ENCODE results near the gene RNLS.

GRCh38 chr10:88342733-88343310, 240.3 kb downstream of the RNLS start:
- TF ChIP-seq PHF8 (conservative IDR thresholded peaks at IDR 0.05; ENCODE audit: low read depth, low read length) (no peak), TBP (IDR thresholded peaks at IDR 0.05; ENCODE audit: low read depth, low read length) (no peak), HDAC6 (IDR thresholded peaks at IDR 0.05; ENCODE audit: low read depth, low read length) (no peak), YY1 (IDR thresholded peaks at IDR 0.05; ENCODE audit: low read depth, low read length) (no peak), CHD1 (IDR thresholded peaks at IDR 0.05; ENCODE audit: low read depth, low read length) (no peak), BRCA1 (IDR thresholded peaks at IDR 0.05; ENCODE audit: low read depth, low read length) (no peak), POLR2A (IDR thresholded peaks at IDR 0.05; ENCODE audit: control extremely low read depth in 1 of 2, low read depth in 2 of 2, low read length in 2 of 2) (no peak), EP300 (IDR thresholded peaks at IDR 0.05; ENCODE audit: borderline replicate concordance in 1 of 2, low read depth in 2 of 2, low read length in 2 of 2) (no peak), TEAD4 (IDR thresholded peaks at IDR 0.05; ENCODE audit: low read depth, low read length) (no peak)
- TF ChIP-seq, protein P1, sequence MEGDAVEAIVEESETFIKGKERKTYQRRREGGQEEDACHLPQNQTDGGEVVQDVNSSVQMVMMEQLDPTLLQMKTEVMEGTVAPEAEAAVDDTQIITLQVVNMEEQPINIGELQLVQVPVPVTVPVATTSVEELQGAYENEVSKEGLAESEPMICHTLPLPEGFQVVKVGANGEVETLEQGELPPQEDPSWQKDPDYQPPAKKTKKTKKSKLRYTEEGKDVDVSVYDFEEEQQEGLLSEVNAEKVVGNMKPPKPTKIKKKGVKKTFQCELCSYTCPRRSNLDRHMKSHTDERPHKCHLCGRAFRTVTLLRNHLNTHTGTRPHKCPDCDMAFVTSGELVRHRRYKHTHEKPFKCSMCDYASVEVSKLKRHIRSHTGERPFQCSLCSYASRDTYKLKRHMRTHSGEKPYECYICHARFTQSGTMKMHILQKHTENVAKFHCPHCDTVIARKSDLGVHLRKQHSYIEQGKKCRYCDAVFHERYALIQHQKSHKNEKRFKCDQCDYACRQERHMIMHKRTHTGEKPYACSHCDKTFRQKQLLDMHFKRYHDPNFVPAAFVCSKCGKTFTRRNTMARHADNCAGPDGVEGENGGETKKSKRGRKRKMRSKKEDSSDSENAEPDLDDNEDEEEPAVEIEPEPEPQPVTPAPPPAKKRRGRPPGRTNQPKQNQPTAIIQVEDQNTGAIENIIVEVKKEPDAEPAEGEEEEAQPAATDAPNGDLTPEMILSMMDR (IDR thresholded peaks at IDR 0.05; ENCODE audit: control extremely low read depth in 1 of 3, insufficient read depth in 1 of 3, low read depth in 1 of 3, low read length in 3 of 3) = no peak
